Colonic mucosa (tissue), 4 donors: Measurements from ENCODE around the gene CLPTM1L. TPM values are rescaled to one million over a fixed set of nuclear protein-coding genes. Genes with fewer than 3 reads are reported as not detected.

Experiments
- DNase-seq: peaks from one replicate; pipeline ENCODE4 v3.0.0-alpha.2; 2020
- H3K27ac ChIP-seq: fragments of 200-600 bp; one replicate; pipeline ENCODE4 v1.8.0; 2021
- H3K27me3 ChIP-seq: fragments of 200-600 bp; one replicate; pipeline ENCODE4 v1.8.0; 2021
- H3K36me3 ChIP-seq: fragments of 200-600 bp; one replicate; pipeline ENCODE4 v1.8.0; 2021
- H3K4me1 ChIP-seq: fragments of 200-600 bp; one replicate; pipeline ENCODE4 v1.8.0; 2021; ENCODE audit warnings: mild to moderate bottlenecking
- H3K4me3 ChIP-seq: fragments of 200-600 bp; one replicate; pipeline ENCODE4 v1.8.0; 2021
- H3K9ac ChIP-seq, 2 donors: one replicate each; pipeline ENCODE4 v1.7.0; 2013; ENCODE audit warnings: control low read depth in 2 of 2, low read depth in 2 of 2, low read length in 2 of 2
- H3K9me3 ChIP-seq: fragments of 200-600 bp; one replicate; pipeline ENCODE4 v1.8.0; 2021
- CTCF ChIP-seq: fragments of 200-600 bp; IDR thresholded peaks from one replicate; pipeline ENCODE4 v1.8.0; 2022; ENCODE audit warnings: antibody characterized with exemption, mild to moderate bottlenecking
- intact Hi-C: fragments of 100-400 bp; cut with DNase I; formaldehyde crosslinking; loops from one replicate; pipeline ENCODE4 v1.14.1; 2022
- total RNA-seq, 2 donors: library from RNA; stranded (reverse); fragmentation: NEBNext Ultra II Directional in 1 of 2; extraction: Animal tissue kit (Norgen Biotek cat#: 25700) in 1 of 2; gene quantifications; one replicate each; pipeline ENCODE4 v1.2.1, GENCODE V29; 2021
- donor health status: healthy.
- donor health status: DM: no; HTN: no; CAD: no.
- donor health status: DM: no; HTN: no; CAD: no.

Gene CLPTM1L
- total RNA-seq, 2 donors from 2014 or later: 80.1 to 138 TPM

- Histone ChIP-seq H3K27ac (no peak overlapping the region), H3K4me3 (no peak overlapping the region), H3K9ac (no peak overlapping the region), H3K4me1 (peaks cover 3% of the 10 kb centered on the region), H3K27me3 (peaks cover 9% of the 10 kb centered on the region), H3K36me3 (no peaks in the 10 kb centered on the region), H3K9me3 (no peaks in the 10 kb centered on the region)
- no peak for TF ChIP-seq CTCF
- DNase-seq: peak; percentile 15
- intact Hi-C loops: no loop called here
Observed at GRCh38 chr5:1295650-1296037, 49.3 kb downstream of the CLPTM1L start.

- intact Hi-C loops: no loop called here
- Histone ChIP-seq H3K27me3 (peaks cover 9% of the 10 kb centered on the region), H3K27ac (no peak within 1 kb of the TSS), H3K4me3 (peak within 1 kb of the TSS; percentile 24), H3K9me3 (no peaks in the 10 kb centered on the region), H3K4me1 (peaks cover 3% of the 10 kb centered on the region), H3K36me3 (no peaks in the 10 kb centered on the region), H3K9ac (no peak within 1 kb of the TSS)
- peak; percentile 78 for DNase-seq
- TF ChIP-seq CTCF: no peak
Observed at GRCh38 chr5:1294835-1295649, 49.9 kb downstream of the CLPTM1L start, which contains the start of gene TERT. TERT (minus strand) TSS chr5:1295068; CDS start chr5:1294989, 79 bp downstream.

- H3K36me3 ChIP-seq: no peaks in the 10 kb centered on the region
- H3K27me3 ChIP-seq: peaks cover 9% of the 10 kb centered on the region
- H3K9ac ChIP-seq: no peak overlapping the region
- H3K9me3 ChIP-seq: no peaks in the 10 kb centered on the region
- peaks cover 3% of the 10 kb centered on the region for H3K4me1 ChIP-seq
- peak overlapping the region; percentile 24 for H3K4me3 ChIP-seq
- no peak overlapping the region for H3K27ac ChIP-seq
- no peak for TF ChIP-seq CTCF
- intact Hi-C loops: no loop called here
- peak; percentile 19 for DNase-seq
Observed at GRCh38 chr5:1294206-1294834, 50.6 kb downstream of the CLPTM1L start.

- DNase-seq: peak; percentile 16
Observed at GRCh38 chr5:1293416-1294205, 51.3 kb downstream of the CLPTM1L start.

More at GRCh38 chr5:1293416-1294205, 51.3 kb downstream of the CLPTM1L start:
- Histone ChIP-seq H3K9me3 (no peaks in the 10 kb centered on the region), H3K4me1 (peaks cover 3% of the 10 kb centered on the region), H3K4me3 (no peak overlapping the region), H3K27ac (no peak overlapping the region), H3K9ac (no peak overlapping the region), H3K36me3 (no peaks in the 10 kb centered on the region), H3K27me3 (peaks cover 9% of the 10 kb centered on the region)
- TF ChIP-seq CTCF: no peak
- intact Hi-C loops: no loop called here
